HG03469 (cell line): ENCODE data around the gene PNMA3.
"Not testable (repeated sequence)": the region's sequence is repeated elsewhere in the genome, so short reads cannot be mapped to it uniquely, and the experiment has no call there.

Source experiments
- ATAC-seq: cut with Tn5 transposase; IDR thresholded peaks from one replicate; pipeline ENCODE4 v1.9.1; 2021; ENCODE audit warnings: mild to moderate bottlenecking, moderate library complexity, moderate number of reproducible peaks; ENCODE audit not compliant: unreplicated experiment

Gene PNMA3

GRCh38 chrX:153055871-153056749 lies at the start of gene PNMA3:
TSS of gene PNMA3 (plus strand) at chrX:153056470. CDS start at chrX:153057056, 586 bp downstream.
- no peak for ATAC-seq

- ATAC-seq = not testable (repeated sequence)
Measured at GRCh38 chrX:153017174-153017573, 39.1 kb upstream of the PNMA3 start.

GRCh38 chrX:153019166-153019565 lies 37.1 kb upstream of the PNMA3 start:
- ATAC-seq = no peak

- ATAC-seq = not testable (repeated sequence)
Measured at GRCh38 chrX:153026501-153026900, 29.8 kb upstream of the PNMA3 start.

- not testable (repeated sequence) for ATAC-seq
Measured at GRCh38 chrX:153028487-153028886, 27.8 kb upstream of the PNMA3 start.

- no peak for ATAC-seq
Measured at GRCh38 chrX:153029162-153029561, 27.1 kb upstream of the PNMA3 start.

GRCh38 chrX:153029875-153030274 lies 26.4 kb upstream of the PNMA3 start:
- no peak for ATAC-seq

GRCh38 chrX:153030801-153031200 lies 25.5 kb upstream of the PNMA3 start:
- ATAC-seq = no peak

GRCh38 chrX:153032397-153033118 lies 23.7 kb upstream of the PNMA3 start:
- ATAC-seq = no peak

- ATAC-seq = no peak
Measured at GRCh38 chrX:153049093-153049492, 7.2 kb upstream of the PNMA3 start.

GRCh38 chrX:153052534-153052933 lies 3.7 kb upstream of the PNMA3 start:
- ATAC-seq = no peak

- no peak for ATAC-seq
Measured at GRCh38 chrX:153057281-153057680, 1.0 kb downstream of the PNMA3 start.

- no peak for ATAC-seq
Measured at GRCh38 chrX:153059191-153060094, 3.2 kb downstream of the PNMA3 start.

- no peak for ATAC-seq
Measured at GRCh38 chrX:153060095-153060445, 3.8 kb downstream of the PNMA3 start.

- ATAC-seq = no peak
Measured at GRCh38 chrX:153061732-153062131, 5.5 kb downstream of the PNMA3 start.

GRCh38 chrX:153063315-153063714 lies 7.0 kb downstream of the PNMA3 start:
- ATAC-seq = no peak

GRCh38 chrX:153064061-153064460 lies 7.8 kb downstream of the PNMA3 start:
- no peak for ATAC-seq

GRCh38 chrX:153065389-153065788 lies 9.1 kb downstream of the PNMA3 start:
- ATAC-seq = no peak

GRCh38 chrX:153066402-153066801 lies 10.1 kb downstream of the PNMA3 start:
- not testable (repeated sequence) for ATAC-seq

GRCh38 chrX:153071909-153072583 lies 15.8 kb downstream of the PNMA3 start, which contains the start of gene PNMA6A:
TSS of gene PNMA6A (plus strand) at chrX:153072454. CDS start at chrX:153073063, 609 bp downstream.
- not testable (repeated sequence) for ATAC-seq
